Gastrocnemius medialis (tissue), 4 donors: ENCODE data around the gene ATOH8. TPM values are rescaled to one million over a fixed set of nuclear protein-coding genes. Genes with fewer than 3 reads are reported as not detected.
A peak's percentile ranks its signal among the peaks of the same experiment; 100 is the strongest.

Experiments
- ATAC-seq, 2 donors: fragments of 150-250 bp; one replicate each; pipeline ENCODE4 v1.9.1; 2016
- DNase-seq, 2 donors: peaks; one replicate each; pipeline ENCODE4 v3.0.0-alpha.2; 2019
- H3K27ac ChIP-seq, 4 donors: fragments of 200-600 bp; sonication (generic); 1 replicate in 1 of 4; 2 replicates in 3 of 4; pipeline ENCODE4 v1.5.1; 2016 to 2018; ENCODE audit warnings: mild to moderate bottlenecking in 2 of 4, moderate library complexity in 1 of 4
- H3K27me3 ChIP-seq, 3 donors: fragments of 200-600 bp; sonication (generic) in 2 of 3; 1 replicate in 1 of 3; 2 replicates in 2 of 3; pipeline versions ENCODE4 v1.5.1 to v1.6.0; 2016 to 2019; ENCODE audit warnings: mild to moderate bottlenecking in 1 of 3, moderate library complexity in 1 of 3
- H3K36me3 ChIP-seq, 2 donors: fragments of 200-600 bp; sonication (generic) in 1 of 2; one replicate each; pipeline ENCODE4 v1.5.1; 2017 to 2018
- H3K4me1 ChIP-seq, 2 donors: fragments of 200-600 bp; sonication (generic) in 1 of 2; one replicate each; pipeline ENCODE4 v1.5.1; 2016 to 2017; ENCODE audit warnings: mild to moderate bottlenecking in 2 of 2
- H3K4me3 ChIP-seq, 4 donors: fragments of 200-600 bp; sonication (generic) in 3 of 4; 1 replicate in 1 of 4; 2 replicates in 3 of 4; pipeline ENCODE4 v1.5.1; 2016 to 2019; ENCODE audit warnings: mild to moderate bottlenecking in 2 of 4
- H3K9me3 ChIP-seq, 3 donors: fragments of 200-600 bp; sonication (generic) in 2 of 3; 1 replicate in 1 of 3; 2 replicates in 2 of 3; pipeline ENCODE4 v1.5.1; 2016 to 2019
- CTCF ChIP-seq, 5 experiments: fragments of 450-650 bp in 3 of 5; fragments of 200-600 bp in 2 of 5; sonication (generic) in 2 of 5; IDR thresholded peaks in 4 of 5; conservative IDR thresholded peaks in 1 of 5; 1 replicate in 4 of 5; 2 replicates in 1 of 5; pipeline ENCODE4 v1.5.1; 2016 to 2019; ENCODE audit warnings: antibody characterized with exemption in 5 of 5, mild to moderate bottlenecking in 3 of 5, moderate library complexity in 3 of 5
- POLR2A ChIP-seq, 2 donors: fragments of 450-650 bp; IDR thresholded peaks; one replicate each; pipeline ENCODE4 v1.6.1; 2017; ENCODE audit warnings: antibody characterized with exemption in 2 of 2, mild to moderate bottlenecking in 2 of 2, moderate library complexity in 2 of 2
- in situ Hi-C, 4 donors: fragments of 200-750 bp; cut with MboI; loops; one replicate each; pipeline versions ENCODE4 v1.15.0 to v1.8.0; 2017; ENCODE audit warnings: low sequenced_read_pairs in 4 of 4
- intact Hi-C: fragments of 100-400 bp; cut with DNase I; formaldehyde crosslinking; loops from one replicate; pipeline ENCODE4 v1.15.1; 2023; ENCODE audit warnings: low total_unique reads
- total RNA-seq, 4 donors: library from RNA; depleted of rRNA; stranded (reverse); fragments of >200 nt; gene quantifications; one replicate each; pipeline versions ENCODE4 v1.1.0 to v1.2.3, GENCODE V29; 2016

The ATOH8 gene
- total RNA-seq, 4 donors from 2014 or later, result 122 to 266 (median 150) TPM

GRCh38 chr2:85735691-85736090 is 18.1 kb upstream of the ATOH8 start:
- H3K9me3 ChIP-seq, result no peaks in the 10 kb centered on the region
- H3K4me1 ChIP-seq, result peaks cover 74 to 75% of the 10 kb centered on the region in 2 donors
- H3K36me3 ChIP-seq, result no peaks in the 10 kb centered on the region
- ATAC-seq, result no peak
- in situ Hi-C loops (no loop called here), intact Hi-C loops (no loop called here)
- peak overlapping the region; percentile 82 to 97 (median 94) for H3K27ac ChIP-seq
- no peak for TF ChIP-seq CTCF (IDR thresholded peaks at IDR 0.05 in 4 of 5, conservative IDR thresholded peaks at IDR 0.05 in 1 of 5)
- no peak for DNase-seq
- no peaks in the 10 kb centered on the region for H3K27me3 ChIP-seq
- H3K4me3 ChIP-seq, result no peak overlapping the region

- in situ Hi-C loops, result no loop called here
Observed at GRCh38 chr2:85736456-85737355, 17.1 kb upstream of the ATOH8 start.

GRCh38 chr2:85737481-85737880 is 16.3 kb upstream of the ATOH8 start:
- in situ Hi-C loops (no loop called here), intact Hi-C loops (no loop called here)
- peak overlapping the region; percentile 94 to 98 (median 97) for H3K27ac ChIP-seq
- H3K4me1 ChIP-seq, result peaks cover 79 to 81% of the 10 kb centered on the region in 2 donors
- TF ChIP-seq POLR2A (IDR thresholded peaks at IDR 0.05) (peak in 1 of 2 donors; percentile 12), CTCF (IDR thresholded peaks at IDR 0.05 in 4 of 5, conservative IDR thresholded peaks at IDR 0.05 in 1 of 5) (no peak)
- H3K4me3 ChIP-seq, result no peak overlapping the region
- peak; percentile 84 to 91 for DNase-seq
- H3K36me3 ChIP-seq, result no peaks in the 10 kb centered on the region
- ATAC-seq, result peak in 1 of 2 donors; percentile 13
- H3K27me3 ChIP-seq, result no peaks in the 10 kb centered on the region
- no peaks in the 10 kb centered on the region for H3K9me3 ChIP-seq

More at GRCh38 chr2:85736456-85737355, 17.1 kb upstream of the ATOH8 start:
- no peak for TF ChIP-seq CTCF (IDR thresholded peaks at IDR 0.05 in 4 of 5, conservative IDR thresholded peaks at IDR 0.05 in 1 of 5)
- TF ChIP-seq POLR2A (IDR thresholded peaks at IDR 0.05), result no peak
- Histone ChIP-seq H3K27me3 (no peaks in the 10 kb centered on the region), H3K9me3 (no peaks in the 10 kb centered on the region), H3K36me3 (no peaks in the 10 kb centered on the region), H3K4me1 (peaks cover 77 to 78% of the 10 kb centered on the region in 2 donors), H3K27ac (peak overlapping the region; percentile 94 to 98 (median 97)), H3K4me3 (no peak overlapping the region)
- intact Hi-C loops, result no loop called here
- no peak for ATAC-seq
- no peak for DNase-seq

- TF ChIP-seq POLR2A (IDR thresholded peaks at IDR 0.05), result no peak
- TF ChIP-seq CTCF (IDR thresholded peaks at IDR 0.05 in 4 of 5, conservative IDR thresholded peaks at IDR 0.05 in 1 of 5), result no peak
- H3K36me3 ChIP-seq, result no peaks in the 10 kb centered on the region
- DNase-seq (no peak), ATAC-seq (no peak)
- in situ Hi-C loops, result no loop called here
- intact Hi-C loops, result no loop called here
- peaks cover 78 to 81% of the 10 kb centered on the region in 2 donors for H3K4me1 ChIP-seq
- H3K27me3 ChIP-seq, result no peaks in the 10 kb centered on the region
- no peak overlapping the region for H3K4me3 ChIP-seq
- no peaks in the 10 kb centered on the region for H3K9me3 ChIP-seq
- H3K27ac ChIP-seq, result peak overlapping the region; percentile 94 to 98 (median 97)
Observed at GRCh38 chr2:85737961-85738360, 15.8 kb upstream of the ATOH8 start.
